Ishikawa (cell line): ENCODE data around the gene PTRH1.

Experiments used
- CEBPB ChIP-seq: IDR thresholded peaks from 2 replicates; pipeline ENCODE4 v1.6.1; 2012
- EGR1 ChIP-seq: IDR thresholded peaks from 2 replicates; pipeline ENCODE4 v1.6.1; 2012
- EP300 ChIP-seq: IDR thresholded peaks from 2 replicates; pipeline ENCODE4 v1.6.1; 2012; ENCODE audit warnings: borderline replicate concordance
- FOXM1 ChIP-seq: IDR thresholded peaks from 2 replicates; pipeline ENCODE4 v1.6.1; 2012; ENCODE audit warnings: low read depth, borderline replicate concordance
- MAX ChIP-seq: IDR thresholded peaks from 2 replicates; pipeline ENCODE4 v1.6.1; 2012
- NFIC ChIP-seq: IDR thresholded peaks from 2 replicates; pipeline ENCODE4 v1.6.1; 2012
- RAD21 ChIP-seq: IDR thresholded peaks from 2 replicates; pipeline ENCODE4 v1.6.1; 2012; ENCODE audit warnings: low read depth
- REST ChIP-seq: IDR thresholded peaks from 2 replicates; pipeline ENCODE4 v1.6.1; 2012; ENCODE audit warnings: low read depth, mild to moderate bottlenecking
- TAF1 ChIP-seq: IDR thresholded peaks from 2 replicates; pipeline ENCODE4 v1.6.1; 2012; ENCODE audit warnings: low read depth, mild to moderate bottlenecking
- TCF12 ChIP-seq: IDR thresholded peaks from 2 replicates; pipeline ENCODE4 v1.6.1; 2012; ENCODE audit warnings: low read depth
- TEAD4 ChIP-seq: IDR thresholded peaks from 2 replicates; pipeline ENCODE4 v1.6.1; 2012
- USF1 ChIP-seq: IDR thresholded peaks from 2 replicates; pipeline ENCODE4 v1.6.1; 2012
- ZBTB7A ChIP-seq: IDR thresholded peaks from 2 replicates; pipeline ENCODE4 v1.6.1; 2012; ENCODE audit warnings: low read depth

- TF ChIP-seq TAF1 = peak; percentile 31; the same call in 1 of the 2 replicates
- peak; percentile 74; the same call in 1 of the 2 replicates for TF ChIP-seq ZBTB7A
- TF ChIP-seq REST = no peak
- no peak; the same call in none of the 2 replicates for TF ChIP-seq MAX
- TF ChIP-seq EP300 = no peak; the same call in 1 of the 2 replicates
- TF ChIP-seq TEAD4 = no peak
- TF ChIP-seq FOXM1 = peak; percentile 70; the same call in 1 of the 2 replicates
- no peak for TF ChIP-seq CEBPB
- peak; percentile 94 for TF ChIP-seq RAD21
- no peak for TF ChIP-seq EGR1
- no peak for TF ChIP-seq USF1
- TF ChIP-seq TCF12 = peak; percentile 41; the same call in 1 of the 2 replicates
- 0 out of 2 replicates have a peak, but pooled peaks have one; percentile 16 for TF ChIP-seq NFIC
These were observed 19.5 kb upstream of the PTRH1 start, which contains the start of gene TOR2A for GRCh38 chr9:127734747-127735529.
